Fibroblast of the conjunctiva (primary cell): Measurements from ENCODE around the gene CELA1.
"Not testable (repeated sequence)": the region's sequence is repeated elsewhere in the genome, so short reads cannot be mapped to it uniquely, and the experiment has no call there.

Experiments used
- DNase-seq: peaks from one replicate; pipeline ENCODE4 v3.0.0-alpha.2; 2010; ENCODE audit warnings: low read depth

The CELA1 gene

DNA sequence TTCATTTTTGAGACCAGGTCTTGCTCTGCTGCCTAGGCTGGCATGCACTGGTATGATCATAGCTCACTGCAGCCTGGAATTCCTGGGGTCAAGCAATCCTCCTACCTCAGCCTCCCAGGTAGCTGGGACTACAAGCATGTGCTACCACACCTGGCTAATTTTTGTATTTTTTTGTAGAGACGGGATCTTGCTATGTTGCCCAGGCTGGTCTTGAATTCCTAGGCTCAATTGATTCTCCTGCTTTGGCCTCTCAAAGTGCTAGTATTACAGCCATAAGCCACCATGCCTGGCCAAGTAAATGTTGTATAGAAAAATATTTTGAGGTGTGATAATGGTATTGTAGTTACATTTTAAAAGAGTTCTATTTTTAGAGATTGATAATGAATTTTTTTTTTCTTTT, 35.1 kb downstream of the CELA1 start:
- no peak for DNase-seq

DNA sequence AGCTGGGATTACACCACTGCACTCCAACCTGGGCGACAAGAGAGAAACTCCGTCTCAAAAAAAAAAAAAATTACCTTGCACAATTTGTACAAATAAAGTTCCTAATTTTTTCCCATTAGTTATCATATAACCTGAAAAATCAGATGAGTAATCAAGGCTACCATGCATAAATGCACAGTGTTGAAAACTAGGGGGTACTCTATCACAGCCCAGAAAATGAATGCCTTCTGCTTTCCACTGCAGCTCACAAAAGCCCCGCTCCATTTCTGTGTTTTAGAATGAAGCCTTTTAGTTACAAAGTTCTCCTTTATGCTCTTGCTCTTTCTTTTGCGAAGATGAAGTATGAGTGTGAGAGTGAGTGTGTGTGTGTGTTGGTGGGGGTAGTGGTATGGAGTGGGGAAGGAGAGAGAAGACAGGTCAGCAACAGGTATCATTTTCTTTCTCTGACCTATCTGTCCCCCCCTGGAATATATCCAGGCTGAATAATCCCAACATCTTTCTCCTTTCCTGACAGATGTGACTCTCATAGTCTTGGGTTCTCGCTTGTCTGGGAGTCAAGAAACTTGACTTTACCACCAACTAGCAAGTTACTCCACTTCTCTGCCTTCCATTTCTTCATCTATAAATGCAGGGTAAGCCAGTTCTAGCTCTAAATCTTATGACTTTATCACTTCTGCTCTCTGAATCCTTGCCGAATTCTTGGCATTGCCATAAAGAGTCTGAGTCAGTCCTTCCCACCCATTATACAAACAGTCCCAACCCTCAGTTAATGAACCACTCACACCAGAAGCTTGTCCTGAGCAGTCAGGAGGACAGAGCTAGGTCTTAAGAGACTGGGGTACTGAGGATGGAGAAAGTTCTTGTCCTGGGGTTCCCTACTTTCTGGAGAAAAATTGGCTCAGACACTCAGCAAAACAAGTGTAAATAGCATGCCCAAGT, 38.6 kb downstream of the CELA1 start:
- DNase-seq: peak; percentile 75

DNA sequence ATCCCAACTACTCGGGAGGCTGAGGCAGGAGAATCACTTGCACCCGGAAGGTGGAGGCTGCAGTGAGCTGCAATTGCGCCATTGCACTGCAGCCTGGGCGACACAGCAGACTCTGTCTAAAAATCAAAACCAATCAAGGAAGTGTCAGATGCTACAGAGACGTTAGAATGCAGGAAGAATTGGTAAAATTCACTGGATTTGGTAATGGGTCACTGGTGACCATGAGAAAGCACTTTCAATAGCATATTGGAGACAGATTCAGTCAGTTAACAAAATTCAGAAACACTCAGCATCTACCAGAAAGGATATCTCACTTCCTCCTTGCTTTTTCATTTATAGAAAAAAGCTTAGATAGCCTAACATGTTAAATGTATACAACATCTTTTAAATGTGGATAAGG, 40.0 kb downstream of the CELA1 start:
- no peak for DNase-seq

DNA sequence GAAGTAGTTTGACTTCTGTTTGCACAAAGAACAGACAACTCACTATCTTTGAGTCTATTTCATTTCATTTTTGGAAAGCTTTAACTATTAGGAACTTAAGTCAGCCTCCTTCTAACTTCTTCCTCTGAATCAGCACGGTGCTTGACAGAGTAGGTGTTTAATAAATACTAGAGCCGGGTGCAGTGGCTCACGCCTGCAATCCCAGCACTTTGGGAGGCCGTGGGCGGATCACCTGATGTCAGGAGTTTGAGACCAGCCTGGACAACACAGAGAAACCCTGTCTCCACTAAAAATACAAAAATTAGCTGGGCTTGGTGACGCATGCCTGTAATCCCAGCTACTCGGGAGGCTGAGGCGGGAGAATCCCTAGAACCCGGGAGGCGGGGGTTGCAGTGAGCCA, 45.7 kb downstream of the CELA1 start:
- not testable (repeated sequence) for DNase-seq

DNA sequence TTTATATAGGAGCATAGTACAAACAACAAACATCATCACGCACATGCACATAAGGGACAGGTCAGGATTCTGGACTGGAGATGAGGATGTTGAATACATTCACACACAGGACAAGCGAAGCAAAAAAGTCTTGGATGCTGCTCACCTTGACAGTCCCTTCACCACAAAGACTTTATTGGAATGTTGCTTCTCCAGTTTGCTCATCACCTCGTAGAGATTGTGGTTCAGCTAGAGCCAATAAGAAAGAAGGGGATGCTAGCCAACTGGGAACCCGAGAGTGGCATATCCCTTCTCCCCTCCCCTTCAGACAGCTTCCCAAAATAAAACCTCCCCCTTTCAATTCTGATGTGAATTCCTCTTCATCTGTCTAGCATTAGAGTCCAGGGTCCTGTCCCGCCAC, 50.8 kb downstream of the CELA1 start:
- no peak for DNase-seq

DNA sequence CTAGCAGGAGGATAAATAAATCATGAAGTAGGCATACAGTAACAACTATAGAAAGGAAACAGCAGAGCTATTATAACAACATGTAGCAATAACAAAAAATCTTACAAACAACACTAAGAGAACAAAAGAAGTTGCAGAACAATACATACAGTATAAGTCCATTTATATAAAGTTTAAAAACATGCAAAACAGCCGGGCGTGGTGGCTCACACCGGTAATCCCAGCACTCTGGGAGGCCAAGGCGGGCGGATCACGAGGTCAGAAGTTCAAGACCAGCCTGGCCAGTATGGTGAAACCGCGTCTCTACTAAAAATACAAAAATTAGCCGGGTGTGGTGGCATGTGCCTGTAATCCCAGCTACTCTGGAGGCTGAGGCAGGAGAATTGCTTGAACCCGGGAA, 52.4 kb downstream of the CELA1 start:
- not testable (repeated sequence) for DNase-seq

DNA sequence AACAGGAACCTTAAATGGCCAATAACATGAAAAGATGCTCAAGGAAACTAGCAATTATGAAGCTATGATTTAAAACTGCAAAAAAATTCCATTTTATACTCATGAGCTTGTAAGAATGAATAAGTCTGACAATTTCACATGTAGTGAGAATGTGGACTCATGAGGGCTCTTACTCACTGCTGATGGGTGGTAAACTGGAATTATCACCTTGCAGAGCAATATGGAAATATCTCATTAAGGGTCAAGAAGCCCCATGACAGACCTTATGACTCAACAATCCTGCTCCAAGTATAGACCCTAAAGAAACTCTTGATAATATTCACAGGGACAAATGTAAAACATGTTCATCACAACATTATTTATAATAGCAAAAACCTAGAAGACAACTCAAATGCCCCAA, 52.8 kb downstream of the CELA1 start:
- no peak for DNase-seq

DNA sequence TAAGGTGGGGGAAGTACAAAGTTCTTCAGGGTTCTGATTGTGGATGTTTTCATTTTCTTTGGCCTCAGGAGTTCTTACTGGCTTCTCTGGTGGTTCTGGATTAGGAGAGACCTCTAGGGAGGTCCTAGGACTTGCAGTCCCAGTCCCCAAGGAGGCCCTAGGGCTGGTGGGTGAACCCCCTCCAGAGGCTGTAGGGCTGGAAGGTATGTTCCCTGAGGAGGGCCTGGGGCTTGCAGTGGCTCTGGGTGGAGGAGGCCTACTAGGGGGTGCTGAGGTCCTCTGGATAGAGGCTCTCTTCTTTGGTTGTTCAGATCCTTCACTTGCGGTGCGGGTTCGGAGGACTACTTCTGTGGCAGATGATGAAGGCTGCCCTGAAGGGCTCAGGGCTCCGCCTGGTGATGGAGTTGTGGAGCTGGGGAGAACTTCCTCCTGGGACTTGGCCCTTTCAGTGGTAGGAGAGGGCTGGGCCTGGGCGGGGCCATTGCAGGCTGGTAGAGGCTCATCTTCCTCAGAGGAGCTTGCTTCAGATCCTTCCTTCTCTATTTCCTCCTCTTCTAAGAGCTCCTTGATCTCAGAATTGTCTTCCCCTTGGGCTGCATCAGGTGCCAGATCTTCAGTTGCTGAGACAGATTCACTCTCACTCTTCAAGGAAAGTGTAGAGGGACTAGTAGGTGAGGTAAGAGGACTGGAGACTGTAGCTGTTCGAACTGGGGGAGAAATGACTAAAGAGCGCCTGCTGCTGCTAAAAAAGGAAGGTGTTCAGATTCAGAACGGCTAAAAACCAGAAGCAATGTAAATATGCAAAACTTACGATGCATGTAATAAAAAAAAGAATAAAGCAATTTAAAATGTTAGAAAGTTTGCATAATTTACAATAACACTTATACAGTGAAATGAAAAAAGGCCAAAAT, 54.6 kb downstream of the CELA1 start:
- not testable (repeated sequence) for DNase-seq

DNA sequence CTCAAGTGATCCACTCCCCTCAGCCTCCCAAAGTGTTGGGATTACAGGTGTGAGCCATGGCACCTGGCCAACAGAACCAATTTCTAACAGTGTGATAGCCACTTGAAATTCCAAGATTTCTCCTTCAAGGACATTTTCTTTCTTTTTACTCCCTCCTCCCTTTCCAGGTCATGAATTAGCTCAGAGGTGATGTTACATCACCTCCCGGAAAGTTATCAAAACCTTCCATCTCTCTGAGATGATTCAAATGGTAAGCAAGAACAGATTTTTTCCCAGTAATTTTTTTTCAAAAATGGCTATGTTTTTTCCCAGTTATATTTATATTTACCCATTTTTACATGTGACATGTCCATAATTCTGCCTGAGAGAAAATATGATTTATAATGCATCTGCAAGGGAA, 60.6 kb downstream of the CELA1 start:
- no peak for DNase-seq

DNA sequence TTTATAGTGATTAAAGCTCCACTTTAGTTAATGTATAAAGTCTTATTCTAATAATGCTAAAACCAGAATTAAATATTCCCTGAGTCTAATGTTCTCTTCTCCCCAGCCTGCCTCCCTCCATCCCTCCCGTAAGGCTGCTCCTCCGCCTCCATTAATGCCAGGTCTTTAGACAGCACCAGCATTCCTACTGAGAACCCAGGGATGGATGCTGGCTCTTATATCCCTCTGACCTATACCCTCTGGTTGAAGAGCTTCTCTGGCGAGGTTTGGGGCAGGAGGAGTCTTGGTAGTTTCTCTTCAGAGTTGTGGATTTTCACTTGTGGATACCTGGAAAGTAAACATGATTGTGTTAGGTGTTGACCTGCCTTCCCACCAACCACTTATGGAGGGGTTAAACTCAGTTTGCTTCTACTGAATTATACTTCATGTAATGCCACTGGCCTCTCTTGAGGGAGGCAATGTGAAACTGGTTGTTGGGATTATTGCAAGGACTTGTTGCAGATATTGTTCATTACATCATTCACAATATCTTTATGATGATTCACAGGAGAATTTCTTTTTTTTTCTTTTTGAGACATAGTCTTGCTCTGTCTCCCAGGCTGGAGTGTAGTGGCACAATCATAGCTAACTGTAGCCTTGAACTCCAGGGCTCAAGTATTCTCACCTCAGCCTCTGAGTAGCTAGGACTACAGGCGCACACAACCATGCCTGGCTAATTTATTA, 65.1 kb downstream of the CELA1 start:
- peak; percentile 39 for DNase-seq
